Colonic mucosa (tissue), 4 donors: ENCODE data around the gene DPP6. TPM values are rescaled to one million over a fixed set of nuclear protein-coding genes. Genes with fewer than 3 reads are reported as not detected.

Experiments
- DNase-seq: peaks from one replicate; pipeline ENCODE4 v3.0.0-alpha.2; 2020
- H3K27ac ChIP-seq: fragments of 200-600 bp; one replicate; pipeline ENCODE4 v1.8.0; 2021
- H3K27me3 ChIP-seq: fragments of 200-600 bp; one replicate; pipeline ENCODE4 v1.8.0; 2021
- H3K36me3 ChIP-seq: fragments of 200-600 bp; one replicate; pipeline ENCODE4 v1.8.0; 2021
- H3K4me1 ChIP-seq: fragments of 200-600 bp; one replicate; pipeline ENCODE4 v1.8.0; 2021; ENCODE audit warnings: mild to moderate bottlenecking
- H3K4me3 ChIP-seq: fragments of 200-600 bp; one replicate; pipeline ENCODE4 v1.8.0; 2021
- H3K9ac ChIP-seq, 2 donors: one replicate each; pipeline ENCODE4 v1.7.0; 2013; ENCODE audit warnings: control low read depth in 2 of 2, low read depth in 2 of 2, low read length in 2 of 2
- H3K9me3 ChIP-seq: fragments of 200-600 bp; one replicate; pipeline ENCODE4 v1.8.0; 2021
- intact Hi-C: fragments of 100-400 bp; cut with DNase I; formaldehyde crosslinking; loops from one replicate; pipeline ENCODE4 v1.14.1; 2022
- total RNA-seq, 2 donors: library from RNA; stranded (reverse); fragmentation: NEBNext Ultra II Directional in 1 of 2; extraction: Animal tissue kit (Norgen Biotek cat#: 25700) in 1 of 2; gene quantifications; one replicate each; pipeline ENCODE4 v1.2.1, GENCODE V29; 2021
- TF ChIP-seq, protein P1 (sequence below): fragments of 200-600 bp; IDR thresholded peaks from one replicate; pipeline ENCODE4 v1.8.0; 2022; ENCODE audit warnings: antibody characterized with exemption, mild to moderate bottlenecking
- donor health status: healthy.
- donor health status: DM: no; HTN: no; CAD: no.
- donor health status: DM: no; HTN: no; CAD: no.

DPP6 gene
- total RNA-seq, 2 donors from 2014 or later: 0.17 to 3.9 TPM

DNA sequence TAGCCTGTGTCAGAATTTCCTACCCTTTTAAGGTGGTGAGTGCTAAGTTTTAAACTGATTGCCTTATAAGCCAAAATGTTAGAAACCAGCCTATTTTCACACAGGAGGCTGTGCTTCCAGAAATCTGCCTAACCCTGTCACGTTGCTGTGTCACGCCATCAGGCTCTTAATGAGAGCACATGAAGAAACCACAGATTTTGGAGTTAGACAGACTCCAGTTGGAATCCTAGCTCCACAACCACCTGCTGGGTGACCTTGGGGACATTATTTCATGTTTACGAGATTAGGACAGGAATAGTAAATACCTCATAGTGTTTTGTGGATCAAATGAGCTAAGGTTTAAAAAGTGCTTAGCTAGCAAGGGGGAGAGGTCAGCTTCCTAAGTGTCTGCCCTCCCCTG, 321.8 kb downstream of the DPP6 start:
- no peak overlapping the region for H3K4me3 ChIP-seq
- H3K36me3 ChIP-seq: no peaks in the 10 kb centered on the region
- no peak overlapping the region for H3K9ac ChIP-seq
- intact Hi-C loops: no loop called here
- no peak overlapping the region for H3K27ac ChIP-seq
- TF ChIP-seq, protein P1, sequence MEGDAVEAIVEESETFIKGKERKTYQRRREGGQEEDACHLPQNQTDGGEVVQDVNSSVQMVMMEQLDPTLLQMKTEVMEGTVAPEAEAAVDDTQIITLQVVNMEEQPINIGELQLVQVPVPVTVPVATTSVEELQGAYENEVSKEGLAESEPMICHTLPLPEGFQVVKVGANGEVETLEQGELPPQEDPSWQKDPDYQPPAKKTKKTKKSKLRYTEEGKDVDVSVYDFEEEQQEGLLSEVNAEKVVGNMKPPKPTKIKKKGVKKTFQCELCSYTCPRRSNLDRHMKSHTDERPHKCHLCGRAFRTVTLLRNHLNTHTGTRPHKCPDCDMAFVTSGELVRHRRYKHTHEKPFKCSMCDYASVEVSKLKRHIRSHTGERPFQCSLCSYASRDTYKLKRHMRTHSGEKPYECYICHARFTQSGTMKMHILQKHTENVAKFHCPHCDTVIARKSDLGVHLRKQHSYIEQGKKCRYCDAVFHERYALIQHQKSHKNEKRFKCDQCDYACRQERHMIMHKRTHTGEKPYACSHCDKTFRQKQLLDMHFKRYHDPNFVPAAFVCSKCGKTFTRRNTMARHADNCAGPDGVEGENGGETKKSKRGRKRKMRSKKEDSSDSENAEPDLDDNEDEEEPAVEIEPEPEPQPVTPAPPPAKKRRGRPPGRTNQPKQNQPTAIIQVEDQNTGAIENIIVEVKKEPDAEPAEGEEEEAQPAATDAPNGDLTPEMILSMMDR: no peak
- no peaks in the 10 kb centered on the region for H3K4me1 ChIP-seq
- no peaks in the 10 kb centered on the region for H3K27me3 ChIP-seq
- H3K9me3 ChIP-seq: no peaks in the 10 kb centered on the region
- no peak for DNase-seq

DNA sequence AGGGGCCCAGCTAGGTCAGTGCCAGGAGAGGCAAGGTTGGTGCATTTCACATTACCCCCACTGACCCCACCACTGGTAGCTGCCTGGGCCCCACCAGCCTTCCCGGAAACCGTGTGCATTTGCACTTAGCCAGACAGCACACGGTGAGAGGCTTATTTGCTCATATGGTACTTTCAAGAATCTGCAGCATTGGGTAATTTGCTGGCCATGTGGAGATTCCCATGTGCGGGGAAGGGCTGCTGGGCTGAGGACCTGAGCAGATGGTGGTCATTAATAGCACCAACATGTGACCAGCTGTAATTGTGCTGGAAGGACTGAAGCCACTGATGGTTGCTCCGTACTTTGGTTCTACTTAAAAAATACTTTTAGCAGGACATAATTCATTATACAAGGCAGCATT, 323.8 kb downstream of the DPP6 start:
- intact Hi-C loops: no loop called here
- H3K4me1 ChIP-seq: no peaks in the 10 kb centered on the region
- TF ChIP-seq, protein P1: no peak
- no peak for DNase-seq
- no peak overlapping the region for H3K27ac ChIP-seq
- no peaks in the 10 kb centered on the region for H3K9me3 ChIP-seq
- no peak overlapping the region for H3K9ac ChIP-seq
- H3K4me3 ChIP-seq: no peak overlapping the region
- no peaks in the 10 kb centered on the region for H3K27me3 ChIP-seq
- H3K36me3 ChIP-seq: no peaks in the 10 kb centered on the region

DNA sequence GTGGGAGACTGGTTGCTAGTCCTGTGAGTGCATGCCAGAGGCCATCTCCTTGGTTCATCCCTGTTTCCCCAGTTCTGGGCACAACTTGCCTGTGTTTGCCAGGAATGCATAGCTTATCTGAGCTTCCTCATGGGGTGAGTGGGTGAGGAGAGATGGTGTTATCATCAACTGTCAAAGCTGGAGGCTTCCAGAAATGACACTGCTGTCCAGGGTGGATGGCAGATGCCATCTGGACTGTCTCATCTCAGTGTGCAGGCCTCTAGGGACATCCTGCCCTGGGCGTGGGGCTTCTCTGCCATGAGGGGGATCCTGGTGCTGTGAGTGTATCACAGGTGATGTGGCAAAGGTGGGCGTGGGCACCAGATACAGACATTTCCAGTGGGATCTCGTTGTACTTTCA, 328.6 kb downstream of the DPP6 start:
- Histone ChIP-seq H3K4me1 (no peaks in the 10 kb centered on the region), H3K27me3 (no peaks in the 10 kb centered on the region), H3K9ac (no peak overlapping the region), H3K27ac (no peak overlapping the region), H3K9me3 (no peaks in the 10 kb centered on the region), H3K36me3 (no peaks in the 10 kb centered on the region), H3K4me3 (no peak overlapping the region)
- intact Hi-C loops: no loop called here
- TF ChIP-seq, protein P1: no peak
- DNase-seq: no peak

DNA sequence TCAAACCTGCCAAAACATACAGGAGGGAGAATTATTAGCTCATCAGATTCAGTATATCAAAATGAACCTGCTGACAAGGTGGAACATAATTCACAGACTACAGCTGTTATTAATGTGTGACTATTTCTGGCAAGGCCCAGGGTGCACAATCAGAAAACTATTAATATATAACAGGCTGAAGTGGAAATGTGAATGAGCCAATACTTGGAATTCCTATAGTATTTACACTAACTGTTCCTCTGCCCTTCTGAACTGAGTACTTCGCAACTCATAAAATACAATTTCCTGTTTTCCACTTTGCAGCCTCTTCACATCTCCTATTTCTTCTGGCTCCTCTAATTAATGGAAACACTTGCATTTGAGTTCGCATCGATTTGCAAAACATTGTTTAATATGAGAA, 330.8 kb downstream of the DPP6 start:
- Histone ChIP-seq H3K9me3 (no peaks in the 10 kb centered on the region), H3K36me3 (no peaks in the 10 kb centered on the region), H3K27ac (no peak overlapping the region), H3K4me3 (no peak overlapping the region), H3K4me1 (no peaks in the 10 kb centered on the region), H3K27me3 (no peaks in the 10 kb centered on the region), H3K9ac (no peak overlapping the region)
- TF ChIP-seq, protein P1: no peak
- intact Hi-C loops: no loop called here
- no peak for DNase-seq

DNA sequence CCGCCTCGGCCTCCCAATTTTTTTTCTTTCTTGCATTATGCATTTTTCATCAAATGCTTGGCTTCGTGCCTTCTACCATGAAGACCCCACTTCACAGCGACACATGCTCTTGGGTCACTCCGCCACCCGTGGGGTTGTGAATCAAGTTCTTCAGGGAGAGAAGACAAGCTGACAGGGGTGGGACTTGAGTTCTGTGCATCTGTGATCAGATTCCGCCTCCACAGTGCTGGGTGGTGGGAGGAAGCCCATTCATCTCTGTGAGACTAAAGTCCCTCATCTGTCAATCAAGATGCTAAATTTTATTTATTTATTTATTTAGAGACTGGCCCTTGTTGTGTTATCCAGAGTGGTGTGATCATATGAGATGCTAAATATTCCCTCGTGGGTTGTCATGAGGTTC, 333.0 kb downstream of the DPP6 start:
- Histone ChIP-seq H3K9me3 (no peaks in the 10 kb centered on the region), H3K9ac (no peak overlapping the region), H3K27me3 (no peaks in the 10 kb centered on the region), H3K4me1 (no peaks in the 10 kb centered on the region), H3K27ac (no peak overlapping the region), H3K4me3 (no peak overlapping the region), H3K36me3 (no peaks in the 10 kb centered on the region)
- TF ChIP-seq, protein P1: no peak
- DNase-seq: no peak
- intact Hi-C loops: no loop called here

DNA sequence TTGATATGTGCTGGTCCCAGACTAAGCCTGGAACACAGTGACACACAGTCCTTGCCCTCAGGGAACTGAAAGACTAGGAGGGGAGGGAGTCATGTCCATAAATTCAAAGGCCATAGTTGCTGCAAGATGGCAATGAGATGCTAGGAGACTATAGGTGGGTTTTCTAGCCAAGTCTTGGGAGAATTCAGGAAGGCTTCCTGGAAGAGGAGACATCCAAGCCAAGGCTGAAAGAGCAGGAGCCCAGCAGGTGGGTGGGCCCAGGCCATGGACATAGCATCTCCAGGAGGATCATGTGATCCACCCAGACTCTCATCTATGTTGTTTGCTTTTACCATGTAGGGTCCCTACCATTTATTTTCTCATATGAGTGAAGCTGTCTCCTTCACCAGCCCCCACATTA, 335.1 kb downstream of the DPP6 start:
- Histone ChIP-seq H3K27ac (no peak overlapping the region), H3K4me3 (no peak overlapping the region), H3K27me3 (no peaks in the 10 kb centered on the region), H3K9ac (no peak overlapping the region), H3K36me3 (no peaks in the 10 kb centered on the region), H3K4me1 (no peaks in the 10 kb centered on the region), H3K9me3 (no peaks in the 10 kb centered on the region)
- TF ChIP-seq, protein P1: no peak
- intact Hi-C loops: no loop called here
- DNase-seq: no peak
